H1 (cell line): Measurements from ENCODE around the gene ZNF669. TPM values are rescaled to one million over a fixed set of nuclear protein-coding genes. Genes with fewer than 3 reads are reported as not detected.
A peak's percentile ranks its signal among the peaks of the same experiment; 100 is the strongest.

Source experiments
- CTCF ChIA-PET: fragments of 300-600 bp; sonication (Branson Sonifier 250); formaldehyde crosslinking; loops from one replicate; lab custom pipeline; 2021; ENCODE audit not compliant: partially characterized antibody; lab: Charles Lee
- POLR2A ChIA-PET: fragments of 300-600 bp; sonication (Branson Sonifier 250); formaldehyde crosslinking; loops from one replicate; lab custom pipeline; 2021; ENCODE audit warnings: inconsistent platforms; ENCODE audit not compliant: partially characterized antibody; lab: Charles Lee
- DNase-seq, 2 experiments: peaks; one replicate each; pipeline versions ENCODE4 v3.0.0 to v3.0.0-alpha.2; 2010 to 2022; ENCODE audit warnings: low spot score in 2 of 2, low read depth in 1 of 2, mixed read lengths in 1 of 2
- FAIRE-seq: peaks from 2 replicates; lab custom pipeline; 2011; peaks lifted over from hg19 to GRCh38; lab: Jason Lieb, UNC
- H2AFZ ChIP-seq: 2 replicates; pipeline ENCODE4 v1.8.1; 2012; ENCODE audit warnings: low read length, inconsistent platforms
- H2AK5ac ChIP-seq: 2 replicates; pipeline ENCODE4 v1.6.1; 2013; ENCODE audit warnings: low read depth, low read length
- H2BK120ac ChIP-seq: replicated peaks from 2 replicates; pipeline ENCODE3; 2013; ENCODE audit warnings: low read depth, low read length, inconsistent platforms
- H2BK12ac ChIP-seq: 2 replicates; pipeline ENCODE4 v1.6.1; 2013; ENCODE audit warnings: low read depth, low read length
- H2BK15ac ChIP-seq: 2 replicates; pipeline ENCODE4 v1.6.1; 2013; ENCODE audit warnings: low read length
- H2BK20ac ChIP-seq: 2 replicates; pipeline ENCODE4 v1.6.1; 2013; ENCODE audit warnings: low read length
- H2BK5ac ChIP-seq: 2 replicates; pipeline ENCODE4 v1.6.1; 2013; ENCODE audit warnings: low read depth, low read length
- H3K14ac ChIP-seq: 2 replicates; pipeline ENCODE4 v1.6.1; 2013; ENCODE audit warnings: inconsistent platforms; ENCODE audit not compliant: insufficient read length
- H3K18ac ChIP-seq: 2 replicates; pipeline ENCODE4 v1.6.1; 2013; ENCODE audit warnings: low read length; ENCODE audit errors: extremely low read depth
- H3K23ac ChIP-seq: 2 replicates; pipeline ENCODE4 v1.6.1; 2013; ENCODE audit warnings: inconsistent platforms; ENCODE audit not compliant: insufficient read length
- H3K23me2 ChIP-seq: 2 replicates; pipeline ENCODE4 v1.6.1; 2013; ENCODE audit warnings: low read depth, low read length
- H3K27ac ChIP-seq: 2 replicates; pipeline ENCODE4 v1.6.1; 2011; ENCODE audit warnings: low read depth, low read length, inconsistent platforms
- H3K27me3 ChIP-seq, 4 experiments: replicated peaks in 1 of 4; 1 replicate in 1 of 4; 2 replicates in 3 of 4; pipeline versions ENCODE4 v1.6.1 to v1.8.1; 2011 to 2013; ENCODE audit warnings: low read length in 3 of 4, mild to moderate bottlenecking in 3 of 4, inconsistent platforms in 2 of 4, mixed read lengths in 2 of 4, moderate library complexity in 1 of 4; ENCODE audit not compliant: control insufficient read depth in 3 of 4, insufficient read depth in 3 of 4; ENCODE audit errors: extremely low read depth in 1 of 4
- H3K36me3 ChIP-seq, 4 experiments: 2 replicates each; pipeline versions ENCODE4 v1.6.1 to v1.8.1; 2011 to 2013; ENCODE audit warnings: mild to moderate bottlenecking in 4 of 4, low read length in 3 of 4, moderate library complexity in 2 of 4, control low read depth in 1 of 4, inconsistent platforms in 1 of 4; ENCODE audit not compliant: insufficient read depth in 4 of 4, control insufficient read depth in 2 of 4
- H3K4ac ChIP-seq: replicated peaks from 2 replicates; pipeline ENCODE3; 2013; ENCODE audit warnings: low read length, low read depth, mixed read lengths, inconsistent platforms; ENCODE audit not compliant: insufficient read length
- H3K4me1 ChIP-seq, 4 experiments: replicated peaks in 1 of 4; 1 replicate in 1 of 4; 2 replicates in 3 of 4; pipeline versions ENCODE4 v1.6.1 to v1.8.1; 2011 to 2013; ENCODE audit warnings: low read length in 3 of 4, inconsistent platforms in 2 of 4, mixed read lengths in 1 of 4; ENCODE audit not compliant: insufficient read depth in 4 of 4, control insufficient read depth in 3 of 4
- H3K4me2 ChIP-seq, 2 experiments: 2 replicates each; pipeline versions ENCODE4 v1.6.1 to v1.8.1; 2011 to 2013; ENCODE audit warnings: low read depth in 2 of 2, low read length in 2 of 2, control low read depth in 1 of 2, inconsistent platforms in 1 of 2, mild to moderate bottlenecking in 1 of 2; ENCODE audit not compliant: insufficient read depth in 1 of 2
- H3K4me3 ChIP-seq, 4 experiments: fragments of 200-600, 300-600 bp in 1 of 4; sonication (generic), shearing (Covaris generic), sonication (Bioruptor Twin) in 1 of 4; 2 replicates each; pipeline versions ENCODE4 v1.5.1 to v1.8.1; 2011 to 2016; ENCODE audit warnings: low read length in 4 of 4, low read depth in 3 of 4, control low read depth in 2 of 4, inconsistent platforms in 2 of 4, mild to moderate bottlenecking in 2 of 4, mixed read lengths in 1 of 4, moderate library complexity in 1 of 4; ENCODE audit not compliant: insufficient read depth in 2 of 4; ENCODE audit errors: extremely low read depth in 1 of 4
- H3K56ac ChIP-seq: replicated peaks from 2 replicates; pipeline ENCODE3; 2013; ENCODE audit warnings: low read depth, mild to moderate bottlenecking, mixed read lengths, low read length, inconsistent platforms; ENCODE audit not compliant: insufficient read length
- H3K79me1 ChIP-seq: 2 replicates; pipeline ENCODE4 v1.6.1; 2013; ENCODE audit warnings: low read depth, low read length, control low read depth
- H3K79me2 ChIP-seq, 2 experiments: 2 replicates each; pipeline versions ENCODE4 v1.6.1 to v1.8.1; 2012 to 2013; ENCODE audit warnings: low read length in 2 of 2, mild to moderate bottlenecking in 2 of 2, inconsistent platforms in 1 of 2; ENCODE audit not compliant: insufficient read depth in 2 of 2, control insufficient read depth in 1 of 2
- H3K9ac ChIP-seq, 4 experiments: replicated peaks in 1 of 4; 1 replicate in 1 of 4; 2 replicates in 3 of 4; pipeline versions ENCODE4 v1.6.1 to v1.8.1; 2011 to 2013; ENCODE audit warnings: low read depth in 3 of 4, low read length in 3 of 4, control low read depth in 2 of 4, mild to moderate bottlenecking in 2 of 4, moderate library complexity in 2 of 4, inconsistent platforms in 1 of 4; ENCODE audit errors: extremely low read depth in 1 of 4
- H3K9me3 ChIP-seq, 2 experiments: 2 replicates each; pipeline versions ENCODE4 v1.6.1 to v1.8.1; 2012 to 2013; ENCODE audit warnings: mild to moderate bottlenecking in 2 of 2, moderate library complexity in 2 of 2, control low read depth in 1 of 2, inconsistent platforms in 1 of 2, low read depth in 1 of 2, low read length in 1 of 2, mixed read lengths in 1 of 2; ENCODE audit not compliant: insufficient read depth in 2 of 2
- H4K20me1 ChIP-seq, 2 experiments: replicated peaks in 1 of 2; 2 replicates each; pipeline versions ENCODE3 to v1.8.1; 2011 to 2013; ENCODE audit warnings: inconsistent platforms in 2 of 2, low read length in 2 of 2, mild to moderate bottlenecking in 1 of 2; ENCODE audit not compliant: insufficient read depth in 2 of 2, control insufficient read depth in 1 of 2
- H4K5ac ChIP-seq: 2 replicates; pipeline ENCODE4 v1.6.1; 2013; ENCODE audit warnings: low read length, low read depth, mixed read lengths, inconsistent platforms; ENCODE audit not compliant: insufficient read length
- H4K8ac ChIP-seq: 2 replicates; pipeline ENCODE4 v1.8.0; 2013; ENCODE audit warnings: mild to moderate bottlenecking, moderate library complexity, low read length, inconsistent platforms; ENCODE audit not compliant: insufficient read depth; ENCODE audit errors: extremely low read depth
- H4K91ac ChIP-seq: replicated peaks from 2 replicates; pipeline ENCODE3; 2013; ENCODE audit warnings: low read length, mixed read lengths, inconsistent platforms; ENCODE audit not compliant: insufficient read length
- ASH2L ChIP-seq: fragments of 200-600, 300-600 bp; sonication (generic); IDR thresholded peaks from one replicate; pipeline ENCODE4 v1.7.1; 2017; ENCODE audit warnings: low read length
- BRCA1 ChIP-seq: IDR thresholded peaks from 2 replicates; pipeline ENCODE4 v1.6.1; 2012; ENCODE audit warnings: low read depth, low read length, improper control_type of control experiment
- CREB1 ChIP-seq: IDR thresholded peaks from 2 replicates; pipeline ENCODE4 v1.6.1; 2012; ENCODE audit warnings: inconsistent platforms
- JUND ChIP-seq: IDR thresholded peaks from 2 replicates; pipeline ENCODE4 v1.6.1; 2011; ENCODE audit warnings: mild to moderate bottlenecking, improper control_type of control experiment, low read length
- MAFK ChIP-seq: IDR thresholded peaks from 2 replicates; pipeline ENCODE4 v1.6.1; 2012; ENCODE audit warnings: low read depth, mild to moderate bottlenecking, improper control_type of control experiment, low read length
- NANOG ChIP-seq: IDR thresholded peaks from 2 replicates; pipeline ENCODE4 v1.6.1; 2011; ENCODE audit warnings: low read length, low read depth, mild to moderate bottlenecking, inconsistent platforms; ENCODE audit not compliant: insufficient read depth, poor library complexity, severe bottlenecking
- POLR2A ChIP-seq, 2 experiments: IDR thresholded peaks; 1 replicate in 1 of 2; 2 replicates in 1 of 2; pipeline ENCODE4 v1.6.1; 2011; ENCODE audit warnings: low read depth in 2 of 2, low read length in 2 of 2, mild to moderate bottlenecking in 2 of 2; ENCODE audit errors: control extremely low read depth in 1 of 2
- SIRT6 ChIP-seq: IDR thresholded peaks from one replicate; pipeline ENCODE4 v1.7.1; 2012; ENCODE audit warnings: low read length, inconsistent platforms
- SUZ12 ChIP-seq: fragments of 200-600 bp; sonication (generic); IDR thresholded peaks from 2 replicates; pipeline ENCODE4 v1.6.1; 2012; ENCODE audit warnings: mild to moderate bottlenecking, inconsistent platforms, low read length, moderate library complexity, mixed read lengths
- TEAD4 ChIP-seq: IDR thresholded peaks from 2 replicates; pipeline ENCODE4 v1.6.1; 2012; ENCODE audit warnings: low read depth, low read length, inconsistent platforms, mixed read lengths
- ZNF274 ChIP-seq: IDR thresholded peaks from 2 replicates; pipeline ENCODE4 v1.7.0; 2012; ENCODE audit warnings: low read length, borderline replicate concordance; ENCODE audit errors: extremely low read depth
- WGBS, 2 experiments: shearing (Covaris generic) in 1 of 2; methylation state at CpG; one replicate each; pipeline versions ENCODE4 v1.1.6 to v1.1.7; 2013 to 2015; ENCODE audit warnings: low lambda C conversion rate in 2 of 2, mixed read lengths in 2 of 2, inconsistent platforms in 1 of 2, low coverage in 1 of 2, missing lambda C conversion rate in 1 of 2; ENCODE audit not compliant: insufficient replicate concordance in 2 of 2, insufficient coverage in 1 of 2, insufficient read length in 1 of 2; ENCODE audit errors: extremely low coverage in 1 of 2, missing lambda C conversion rate in 1 of 2; 5-methylcytosine and 5-hydroxymethylcytosine counted together
- polyA plus RNA-seq, 7 experiments: library from polyadenylated mRNA; depleted of rRNA in 3 of 7; stranded (reverse) in 5 of 7; unstranded in 2 of 7; fragments of >200 nt in 5 of 7; fragments of 200-250 nt in 2 of 7; gene quantifications; 1 replicate in 5 of 7; 2 replicates in 1 of 7; 4 replicates in 1 of 7; pipeline versions ENCODE4 v1.2.1 to v1.2.3, GENCODE V29; 2011 to 2013; ENCODE audit warnings: missing spikeins in 2 of 7, mixed read lengths in 2 of 7
- total RNA-seq: library from RNA; stranded (reverse); fragmentation: NEBNext Ultra II Directional; extraction: Animal tissue kit (Norgen Biotek cat#: 25700); gene quantifications from 2 replicates; pipeline ENCODE4 v1.2.1, GENCODE V29; 2021
- TF ChIP-seq, protein P1 (sequence below): IDR thresholded peaks from 2 replicates; pipeline ENCODE4 v1.6.1; 2012; ENCODE audit warnings: inconsistent platforms
- TF ChIP-seq, protein P2 (sequence below): IDR thresholded peaks from 2 replicates; pipeline ENCODE4 v1.6.1; 2011; ENCODE audit warnings: low read depth, mild to moderate bottlenecking, low read length; ENCODE audit not compliant: insufficient read depth

The ZNF669 gene
- total and polyA plus RNA-seq, 2 of the 8 experiments (the other 6 are each of a cell fraction or from before 2014, with no cell fraction given) = 4.8 to 20.3 TPM

DNA sequence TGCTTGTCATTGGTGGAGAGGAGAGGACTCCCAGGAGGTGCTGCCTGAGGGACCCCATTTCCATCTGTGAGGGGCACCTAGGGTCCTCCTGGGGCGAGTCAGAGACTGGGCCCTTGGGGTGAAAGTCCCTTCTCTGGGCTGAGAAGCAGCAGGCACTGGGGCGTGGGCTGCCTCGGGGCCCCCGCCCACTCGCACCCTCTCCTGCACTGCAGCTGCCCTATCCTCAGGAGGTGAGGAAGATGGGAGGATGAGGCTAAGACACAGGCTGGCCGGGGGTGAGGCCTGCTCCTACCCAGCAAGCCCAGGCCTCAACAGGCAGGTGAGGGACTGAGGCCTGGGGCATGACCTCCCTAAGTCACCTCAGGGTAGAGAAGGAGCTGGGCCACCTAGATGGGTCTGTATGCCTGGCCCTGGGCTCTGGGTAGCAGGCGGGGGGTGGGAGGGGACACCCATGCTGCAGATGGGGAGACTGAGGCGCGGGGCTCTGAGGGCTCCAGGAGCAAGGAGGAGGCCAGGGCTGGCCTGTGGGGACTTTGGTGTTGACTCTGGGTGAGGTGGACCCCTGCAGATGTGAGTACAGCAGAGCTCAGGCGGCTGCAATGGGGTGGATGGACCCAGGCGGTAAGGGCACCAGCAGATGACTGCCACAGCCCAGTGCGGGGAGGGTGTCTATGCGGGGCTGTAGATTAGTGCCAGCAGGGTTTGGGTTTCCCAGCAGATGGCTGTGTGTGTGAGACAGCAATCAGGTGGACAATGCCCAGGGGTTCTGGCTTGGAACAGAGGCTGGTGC, 10.4 kb upstream of the ZNF669 start:
- Histone ChIP-seq H3K36me3 (no peaks in the 10 kb centered on the region), H3K14ac (no peak overlapping the region), H3K9ac (no peak overlapping the region), H3K79me2 (no peaks in the 10 kb centered on the region), H4K5ac (no peak overlapping the region), H4K8ac (no peak overlapping the region), H3K23ac (no peak overlapping the region), H3K27ac (no peak overlapping the region), H3K27me3 (peaks cover 2 to 32% (median 15%) of the 10 kb centered on the region in 4 experiments), H2BK120ac (no peak overlapping the region), H3K9me3 (no peaks in the 10 kb centered on the region), H3K23me2 (peaks cover 16% of the 10 kb centered on the region; the same call in 1 of the 2 replicates), H2AFZ (no peak overlapping the region), H2BK5ac (no peak overlapping the region), H2AK5ac (no peak overlapping the region), H3K79me1 (no peaks in the 10 kb centered on the region), H4K91ac (no peak overlapping the region), H2BK12ac (peak overlapping the region; percentile 33; the same call in 1 of the 2 replicates), H3K4me2 (no peak overlapping the region), H3K4me3 (no peak overlapping the region), H3K4me1 (peaks cover 0 to 4% (median 1%) of the 10 kb centered on the region in 4 experiments; a peak in 4 of 7 replicates), H3K56ac (no peak overlapping the region), H3K18ac (no peak overlapping the region), H3K4ac (no peak overlapping the region), H4K20me1 (peaks cover 0 to 3% of the 10 kb centered on the region in 2 experiments), H2BK20ac (no peak overlapping the region), H2BK15ac (no peak overlapping the region)
- DNase-seq (no peak), FAIRE-seq (no peak)
- WGBS, 2 experiments = 89% methylated on average over 13 of the region's 13 CpGs; no CpG with 5 or more reads in 1 of the 2 experiments
- POLR2A ChIA-PET = interaction anchor here (1.0 kb wide), 1 partner anchor 56 kb away, joined by 3 read pairs; no protein-coding TSS in a partner anchor
- CTCF ChIA-PET = interaction anchor here (0.6 kb wide), 1 partner anchor 1199 kb away, joined by 5 read pairs; no protein-coding TSS in a partner anchor
- no peak for TF ChIP-seq ASH2L
- no peak for TF ChIP-seq TEAD4
- TF ChIP-seq, protein P1, sequence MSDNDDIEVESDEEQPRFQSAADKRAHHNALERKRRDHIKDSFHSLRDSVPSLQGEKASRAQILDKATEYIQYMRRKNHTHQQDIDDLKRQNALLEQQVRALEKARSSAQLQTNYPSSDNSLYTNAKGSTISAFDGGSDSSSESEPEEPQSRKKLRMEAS = no peak
- no peak for TF ChIP-seq BRCA1
- TF ChIP-seq JUND = no peak
- TF ChIP-seq MAFK = no peak
- no peak for TF ChIP-seq SUZ12
- TF ChIP-seq POLR2A (IDR thresholded peaks at IDR 0.05; ENCODE audit: control extremely low read depth in 1 of 2, low read depth in 2 of 2, low read length in 2 of 2) = no peak
- no peak for TF ChIP-seq ZNF274
- TF ChIP-seq CREB1 = no peak
- TF ChIP-seq SIRT6 = no peak
- TF ChIP-seq NANOG = no peak
- TF ChIP-seq, protein P2, sequence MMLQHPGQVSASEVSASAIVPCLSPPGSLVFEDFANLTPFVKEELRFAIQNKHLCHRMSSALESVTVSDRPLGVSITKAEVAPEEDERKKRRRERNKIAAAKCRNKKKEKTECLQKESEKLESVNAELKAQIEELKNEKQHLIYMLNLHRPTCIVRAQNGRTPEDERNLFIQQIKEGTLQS = no peak
